Measurements from ENCODE around the gene B3GNT5. TPM values are rescaled to one million over a fixed set of nuclear protein-coding genes. Genes with fewer than 3 reads are reported as not detected.

B3GNT5 gene
- total RNA-seq, 3 donors from 2014 or later = 33.7 to 80.1 (median 71.2) TPM

GRCh38 chr3:183266454-183266853 lies 13.4 kb downstream of the B3GNT5 start:
- H3K4me1 ChIP-seq (ENCODE audit: low read depth) = peaks cover 41% of the 10 kb centered on the region
- DNase-seq (no peak), ATAC-seq (no peak)
- TF ChIP-seq CTCF (IDR thresholded peaks at IDR 0.05) = no peak
- H3K36me3 ChIP-seq (ENCODE audit: low read depth) = no peaks in the 10 kb centered on the region
- H3K9me3 ChIP-seq = no peaks in the 10 kb centered on the region
- intact Hi-C loops (cut with DNase I, micrococcal nuclease) = no loop called here
- no peak overlapping the region for H3K4me3 ChIP-seq

GRCh38 chr3:183267140-183267539 lies 14.1 kb downstream of the B3GNT5 start:
- no peak for DNase-seq
- H3K4me3 ChIP-seq = no peak overlapping the region
- ATAC-seq = peak; percentile 49

GRCh38 chr3:183268366-183268765 lies 15.3 kb downstream of the B3GNT5 start:
- Histone ChIP-seq H3K9me3 (no peaks in the 10 kb centered on the region), H3K4me3 (no peak overlapping the region), H3K4me1 (ENCODE audit: low read depth) (peaks cover 32% of the 10 kb centered on the region), H3K36me3 (ENCODE audit: low read depth) (no peaks in the 10 kb centered on the region)
- DNase-seq (no peak), ATAC-seq (no peak)
- intact Hi-C loops (cut with DNase I, micrococcal nuclease) = no loop called here
- TF ChIP-seq CTCF (IDR thresholded peaks at IDR 0.05) = no peak

More at GRCh38 chr3:183267140-183267539, 14.1 kb downstream of the B3GNT5 start:
- intact Hi-C loops (cut with DNase I, micrococcal nuclease) = no loop called here
- no peaks in the 10 kb centered on the region for H3K36me3 ChIP-seq (ENCODE audit: low read depth)
- TF ChIP-seq CTCF (IDR thresholded peaks at IDR 0.05) = no peak
- H3K9me3 ChIP-seq = no peaks in the 10 kb centered on the region
- H3K4me1 ChIP-seq (ENCODE audit: low read depth) = peaks cover 41% of the 10 kb centered on the region

DNA sequence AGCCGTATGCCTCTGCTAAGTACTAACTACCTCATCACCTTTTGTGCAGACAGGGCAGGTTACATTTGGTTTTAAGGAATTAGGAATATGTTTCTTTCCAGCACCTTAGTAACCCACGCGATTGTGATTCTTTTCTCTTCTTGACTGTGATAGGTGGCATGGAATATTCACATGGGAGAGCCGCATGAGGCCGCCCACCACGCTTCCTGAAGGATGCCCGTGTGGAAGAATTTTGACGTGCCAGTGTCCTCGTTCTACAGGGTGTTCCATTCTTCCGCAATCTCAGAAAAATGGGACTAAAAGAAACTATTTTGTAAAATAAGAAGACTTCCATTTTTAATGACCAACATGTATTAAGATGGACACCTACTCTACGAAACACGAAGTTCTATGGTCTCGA lies 16.3 kb downstream of the B3GNT5 start:
- no peak overlapping the region for H3K4me3 ChIP-seq
- H3K36me3 ChIP-seq (ENCODE audit: low read depth) = no peaks in the 10 kb centered on the region

GRCh38 chr3:183270344-183270743 lies 17.3 kb downstream of the B3GNT5 start:
- no peak for DNase-seq
- no peaks in the 10 kb centered on the region for H3K36me3 ChIP-seq (ENCODE audit: low read depth)
- TF ChIP-seq CTCF (IDR thresholded peaks at IDR 0.05) = no peak
- H3K4me3 ChIP-seq = no peak overlapping the region
- no peak for ATAC-seq
- intact Hi-C loops (cut with DNase I, micrococcal nuclease) = no loop called here
- peaks cover 19% of the 10 kb centered on the region for H3K4me1 ChIP-seq (ENCODE audit: low read depth)
- H3K9me3 ChIP-seq = no peaks in the 10 kb centered on the region

More for the DNA sequence above, 16.3 kb downstream of the B3GNT5 start:
- ATAC-seq (no peak), DNase-seq (no peak)
- intact Hi-C loops (cut with DNase I, micrococcal nuclease) = no loop called here
- no peaks in the 10 kb centered on the region for H3K9me3 ChIP-seq
- peaks cover 24% of the 10 kb centered on the region for H3K4me1 ChIP-seq (ENCODE audit: low read depth)
- no peak for TF ChIP-seq CTCF (IDR thresholded peaks at IDR 0.05)

GRCh38 chr3:183272142-183272541 lies 19.1 kb downstream of the B3GNT5 start:
- intact Hi-C loops (cut with DNase I, micrococcal nuclease) = no loop called here

More at GRCh38 chr3:183272142-183272541, 19.1 kb downstream of the B3GNT5 start:
- Histone ChIP-seq H3K4me1 (ENCODE audit: low read depth) (peaks cover 22% of the 10 kb centered on the region), H3K4me3 (no peak overlapping the region), H3K9me3 (no peaks in the 10 kb centered on the region), H3K36me3 (ENCODE audit: low read depth) (no peaks in the 10 kb centered on the region)
- ATAC-seq = no peak
- TF ChIP-seq CTCF (IDR thresholded peaks at IDR 0.05) = no peak
- no peak for DNase-seq

All from mucosa of descending colon (tissue), 3 donors.